ENCODE measurements around the gene PLXNC1. TPM values are rescaled to one million over a fixed set of nuclear protein-coding genes. Genes with fewer than 3 reads are reported as not detected.

The PLXNC1 gene
- total RNA-seq, 6 donors from 2014 or later = 14.1 to 51.3 (median 24.6) TPM

DNA sequence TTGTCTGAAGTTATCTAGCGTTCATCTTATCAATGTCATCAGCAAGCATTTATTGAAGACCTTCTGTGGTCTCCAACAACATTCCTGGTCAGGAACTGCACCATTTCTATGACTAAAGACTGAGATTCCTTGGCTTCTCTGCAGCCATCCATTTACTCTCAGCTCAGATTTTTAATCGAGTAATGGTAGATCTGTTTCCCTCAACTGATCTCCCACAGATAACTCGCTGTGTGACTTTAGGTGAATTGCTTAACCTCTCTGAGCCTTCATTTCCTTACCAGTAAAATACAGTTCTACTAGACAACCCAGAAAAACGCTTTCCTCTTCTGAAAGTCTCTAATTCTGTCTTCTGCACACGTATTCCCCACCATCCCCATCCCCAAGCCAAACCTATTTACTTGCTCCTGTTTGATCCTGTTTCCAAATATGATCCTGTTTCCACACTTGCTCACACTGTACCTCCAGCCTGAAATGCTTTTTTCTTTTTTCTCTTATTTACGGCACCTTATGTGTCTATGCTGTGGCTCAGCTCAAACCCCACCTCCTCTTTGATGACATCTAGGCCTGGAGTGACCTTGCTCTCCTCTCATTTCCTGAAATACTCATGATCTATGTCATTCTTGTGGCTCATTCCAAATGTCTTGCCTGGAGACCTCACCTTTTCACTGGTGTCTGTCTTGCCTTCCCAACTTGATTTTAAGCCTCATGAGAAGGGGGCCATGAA lies 21.8 kb downstream of the PLXNC1 start:
- ATAC-seq (ENCODE audit: low FRiP score in 2 of 2) (no peak), DNase-seq (no peak)
- Histone ChIP-seq H3K36me3 (peaks cover 0 to 3% (median 0%) of the 10 kb centered on the region in 4 donors), H3K27ac (peak overlapping the region in 1 of 4 donors; percentile 66), H3K9me3 (no peaks in the 10 kb centered on the region), H3K4me3 (no peak overlapping the region), H3K27me3 (no peaks in the 10 kb centered on the region), H3K4me1 (peaks cover 8 to 26% (median 13%) of the 10 kb centered on the region in 4 donors)
- no peak for TF ChIP-seq EP300 (IDR thresholded peaks at IDR 0.05)
- TF ChIP-seq, protein P1, sequence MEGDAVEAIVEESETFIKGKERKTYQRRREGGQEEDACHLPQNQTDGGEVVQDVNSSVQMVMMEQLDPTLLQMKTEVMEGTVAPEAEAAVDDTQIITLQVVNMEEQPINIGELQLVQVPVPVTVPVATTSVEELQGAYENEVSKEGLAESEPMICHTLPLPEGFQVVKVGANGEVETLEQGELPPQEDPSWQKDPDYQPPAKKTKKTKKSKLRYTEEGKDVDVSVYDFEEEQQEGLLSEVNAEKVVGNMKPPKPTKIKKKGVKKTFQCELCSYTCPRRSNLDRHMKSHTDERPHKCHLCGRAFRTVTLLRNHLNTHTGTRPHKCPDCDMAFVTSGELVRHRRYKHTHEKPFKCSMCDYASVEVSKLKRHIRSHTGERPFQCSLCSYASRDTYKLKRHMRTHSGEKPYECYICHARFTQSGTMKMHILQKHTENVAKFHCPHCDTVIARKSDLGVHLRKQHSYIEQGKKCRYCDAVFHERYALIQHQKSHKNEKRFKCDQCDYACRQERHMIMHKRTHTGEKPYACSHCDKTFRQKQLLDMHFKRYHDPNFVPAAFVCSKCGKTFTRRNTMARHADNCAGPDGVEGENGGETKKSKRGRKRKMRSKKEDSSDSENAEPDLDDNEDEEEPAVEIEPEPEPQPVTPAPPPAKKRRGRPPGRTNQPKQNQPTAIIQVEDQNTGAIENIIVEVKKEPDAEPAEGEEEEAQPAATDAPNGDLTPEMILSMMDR (IDR thresholded peaks at IDR 0.05) = no peak
- 74 to 85% methylated on average over 6 of the region's 6 CpGs for WGBS, 2 donors

DNA sequence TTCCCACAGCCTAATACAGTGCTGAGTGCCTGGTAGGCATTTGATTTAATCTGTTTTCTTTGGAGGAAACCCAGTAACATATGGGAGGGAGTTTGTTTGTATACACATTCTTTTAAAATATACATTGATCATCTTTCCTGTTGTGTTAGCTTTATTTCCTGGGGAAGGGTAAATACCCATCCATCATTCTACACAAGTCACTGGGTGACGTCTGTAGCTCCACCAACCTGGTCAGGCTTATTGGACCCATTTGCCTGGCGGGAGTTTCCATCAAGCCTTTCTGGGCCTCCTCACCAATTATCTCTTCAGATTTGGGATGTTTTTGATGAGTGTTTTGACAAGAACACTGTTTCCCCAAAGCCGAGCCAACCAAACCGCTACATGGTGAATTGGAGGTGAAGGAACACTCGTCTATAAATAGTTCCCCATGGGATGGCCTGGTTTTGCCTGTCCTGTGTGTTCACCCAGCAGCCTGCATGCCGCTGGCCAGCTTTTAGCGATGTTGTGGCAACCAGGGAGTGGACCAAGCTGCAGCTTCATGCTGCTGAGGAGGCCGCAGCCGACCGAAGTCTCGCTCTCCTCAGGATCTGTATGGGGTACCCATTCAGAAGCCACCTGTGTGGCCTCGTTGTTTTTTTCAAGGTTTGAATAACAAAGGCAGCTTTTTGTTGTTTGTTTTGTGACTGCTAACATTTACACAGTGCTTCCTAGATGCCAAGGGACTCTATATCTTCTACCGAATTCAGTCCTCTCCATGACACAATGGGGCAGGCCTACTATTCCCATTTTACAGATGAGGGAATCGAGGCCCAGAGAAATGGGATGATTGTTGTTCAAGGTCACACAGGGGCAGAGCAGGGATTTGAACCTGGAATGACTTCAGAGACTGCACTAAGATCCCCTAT lies 22.6 kb downstream of the PLXNC1 start:
- Histone ChIP-seq H3K4me1 (peaks cover 10 to 29% (median 14%) of the 10 kb centered on the region in 4 donors), H3K9me3 (no peaks in the 10 kb centered on the region), H3K27ac (peak overlapping the region in 2 of 4 donors; percentile 66 to 82), H3K4me3 (no peak overlapping the region), H3K36me3 (peaks cover 0 to 3% (median 0%) of the 10 kb centered on the region in 4 donors), H3K27me3 (no peaks in the 10 kb centered on the region)
- TF ChIP-seq EP300 (IDR thresholded peaks at IDR 0.05) = no peak
- ATAC-seq (ENCODE audit: low FRiP score in 2 of 2) = no peak
- DNase-seq = peak in 1 of 2 donors; percentile 21
- 73 to 95% methylated on average over 10 to 14 of the region's 14 CpGs for WGBS, 2 donors

DNA sequence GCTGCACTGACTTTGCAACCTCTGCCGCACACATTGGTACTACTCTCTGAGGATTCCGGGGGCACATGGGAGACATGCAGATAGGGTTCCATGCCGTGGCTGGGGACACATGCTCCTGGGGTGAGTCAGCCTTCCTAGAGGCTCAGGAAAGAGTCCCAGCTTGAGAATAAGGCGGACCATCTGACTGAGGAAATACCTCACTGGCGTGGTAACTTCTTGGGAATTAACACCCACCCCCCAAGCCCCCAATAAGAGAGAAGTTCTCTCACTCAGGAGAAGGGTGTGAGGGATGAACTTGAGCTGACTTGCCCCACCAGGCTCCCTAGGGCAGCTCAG lies 23.2 kb downstream of the PLXNC1 start:
- TF ChIP-seq POLR2AphosphoS5 (IDR thresholded peaks at IDR 0.05) (no peak), EP300 (IDR thresholded peaks at IDR 0.05) (no peak), POLR2A (IDR thresholded peaks at IDR 0.05) (no peak)
- TF ChIP-seq, protein P1 (IDR thresholded peaks at IDR 0.05) = no peak
- no peak for DNase-seq
- Histone ChIP-seq H3K4me3 (no peak overlapping the region), H3K36me3 (peaks cover 0 to 3% (median 0%) of the 10 kb centered on the region in 4 donors), H3K27ac (peak overlapping the region; percentile 56 to 82 (median 69)), H3K4me1 (peaks cover 10 to 29% (median 14%) of the 10 kb centered on the region in 4 donors), H3K9me3 (no peaks in the 10 kb centered on the region), H3K27me3 (no peaks in the 10 kb centered on the region)
- no peak for ATAC-seq (ENCODE audit: low FRiP score in 2 of 2)
- 92% methylated on average over 4 to 5 of the region's 5 CpGs for WGBS, 2 donors

DNA sequence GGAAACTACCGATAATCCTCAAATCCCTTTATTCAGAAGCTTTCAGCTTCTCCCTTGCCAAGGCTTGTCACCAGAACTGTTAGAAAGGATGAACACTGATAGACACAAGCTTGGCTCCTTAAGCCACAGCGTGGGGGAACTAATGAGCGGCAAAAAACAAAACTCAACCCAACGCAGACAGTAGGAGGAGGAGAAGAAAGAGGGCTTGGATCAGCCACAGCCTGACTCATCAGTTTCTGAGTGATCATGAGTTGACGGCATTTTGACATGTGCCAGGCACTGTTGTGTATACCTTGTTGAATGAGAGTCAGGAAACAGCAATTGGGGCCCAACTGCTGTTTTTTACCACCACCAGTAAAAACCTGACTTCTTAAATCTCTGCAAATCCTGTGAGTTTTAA lies 23.7 kb downstream of the PLXNC1 start:
- peaks cover 0 to 3% (median 0%) of the 10 kb centered on the region in 4 donors for H3K36me3 ChIP-seq
- H3K27ac ChIP-seq = peak overlapping the region; percentile 56 to 82 (median 69)
- peaks cover 10 to 29% (median 14%) of the 10 kb centered on the region in 4 donors for H3K4me1 ChIP-seq
- ATAC-seq (ENCODE audit: low FRiP score in 2 of 2) (peak; percentile 34 to 42), DNase-seq (peak in 1 of 2 donors; percentile 69)
- H3K9me3 ChIP-seq = no peaks in the 10 kb centered on the region
- no peak overlapping the region for H3K4me3 ChIP-seq
- H3K27me3 ChIP-seq = no peaks in the 10 kb centered on the region
- 77 to 80% methylated on average over 5 of the region's 5 CpGs for WGBS, 2 donors
- TF ChIP-seq, protein P1 (IDR thresholded peaks at IDR 0.05) = no peak
- no peak for TF ChIP-seq EP300 (IDR thresholded peaks at IDR 0.05)
- peak in 1 of 2 donors; percentile 27 for TF ChIP-seq POLR2AphosphoS5 (IDR thresholded peaks at IDR 0.05)
- TF ChIP-seq POLR2A (IDR thresholded peaks at IDR 0.05) = peak in 1 of 4 donors; percentile 17

DNA sequence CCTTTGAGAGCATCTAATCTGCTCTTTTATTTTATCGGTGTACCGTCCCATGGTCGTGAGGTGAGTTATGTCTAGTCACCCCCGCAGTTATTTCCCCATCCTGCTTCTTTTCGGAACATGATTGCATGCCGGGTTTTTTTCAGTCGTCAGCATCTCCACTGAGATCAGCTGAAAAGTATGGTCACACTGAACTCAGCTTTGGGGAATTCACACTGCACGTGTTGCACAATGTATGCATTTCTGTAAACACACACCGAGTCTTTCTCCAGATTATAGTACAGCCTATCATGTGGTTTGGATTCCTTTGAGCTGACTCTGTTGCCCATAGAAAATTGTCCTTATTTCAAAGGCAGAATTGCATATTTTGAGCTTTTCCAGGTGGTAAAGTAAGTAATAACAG lies 24.6 kb downstream of the PLXNC1 start:
- 49 to 58% methylated on average over 9 of the region's 9 CpGs for WGBS, 2 donors
- peak; percentile 61 to 65 for ATAC-seq (ENCODE audit: low FRiP score in 2 of 2)

More for the DNA sequence above, 24.6 kb downstream of the PLXNC1 start:
- H3K4me3 ChIP-seq = no peak overlapping the region
- peaks cover 8 to 29% (median 14%) of the 10 kb centered on the region in 4 donors for H3K4me1 ChIP-seq
- no peaks in the 10 kb centered on the region for H3K27me3 ChIP-seq
- peak overlapping the region; percentile 66 to 82 (median 70) for H3K27ac ChIP-seq
- H3K9me3 ChIP-seq = peaks cover 0 to 4% (median 1%) of the 10 kb centered on the region in 4 donors
- peaks cover 0 to 3% (median 0%) of the 10 kb centered on the region in 4 donors for H3K36me3 ChIP-seq
- TF ChIP-seq POLR2A (IDR thresholded peaks at IDR 0.05) (no peak), POLR2AphosphoS5 (IDR thresholded peaks at IDR 0.05) (peak; percentile 59 to 87), EP300 (IDR thresholded peaks at IDR 0.05) (peak in 2 of 4 donors; percentile 49 to 52)
- peak in 1 of 2 donors; percentile 71 for DNase-seq

Measured in upper lobe of left lung (tissue), 6 donors.